H1 (cell line): ENCODE results near the gene TUT7. TPM values are rescaled to one million over a fixed set of nuclear protein-coding genes. Genes with fewer than 3 reads are reported as not detected.

Experiments used
- CREB1 ChIP-seq: IDR thresholded peaks from 2 replicates; pipeline ENCODE4 v1.6.1; 2012; ENCODE audit warnings: inconsistent platforms
- EGR1 ChIP-seq: IDR thresholded peaks from 2 replicates; pipeline ENCODE4 v1.6.1; 2011; ENCODE audit warnings: low read depth, low read length, borderline replicate concordance
- FOSL1 ChIP-seq: IDR thresholded peaks from 2 replicates; pipeline ENCODE4 v1.6.1; 2011; ENCODE audit warnings: mild to moderate bottlenecking, low read depth, low read length, moderate library complexity; ENCODE audit not compliant: insufficient read depth
- HDAC6 ChIP-seq: IDR thresholded peaks from one replicate; pipeline ENCODE4 v1.7.1; 2012; ENCODE audit warnings: low read depth, mild to moderate bottlenecking, inconsistent platforms, low read length, moderate library complexity
- KDM5A ChIP-seq: fragments of 200-600 bp; IDR thresholded peaks from 2 replicates; pipeline ENCODE4 v1.7.1; 2012; ENCODE audit warnings: mild to moderate bottlenecking, low read length, inconsistent platforms, mixed read lengths
- POLR2AphosphoS5 ChIP-seq: IDR thresholded peaks from 2 replicates; pipeline ENCODE4 v1.6.1; 2011; ENCODE audit warnings: low read depth, low read length
- SIX5 ChIP-seq: IDR thresholded peaks from 2 replicates; pipeline ENCODE4 v1.6.1; 2011; ENCODE audit warnings: mild to moderate bottlenecking, low read depth, low read length
- SRF ChIP-seq: IDR thresholded peaks from 2 replicates; pipeline ENCODE4 v1.6.1; 2011; ENCODE audit warnings: mild to moderate bottlenecking, low read depth, low read length, moderate library complexity
- TCF12 ChIP-seq: IDR thresholded peaks from 2 replicates; pipeline ENCODE4 v1.6.1; 2011; ENCODE audit warnings: low read depth, mild to moderate bottlenecking, low read length
- ZNF274 ChIP-seq: IDR thresholded peaks from 2 replicates; pipeline ENCODE4 v1.7.0; 2012; ENCODE audit warnings: low read length, borderline replicate concordance; ENCODE audit errors: extremely low read depth
- polyA plus RNA-seq, 7 experiments: library from polyadenylated mRNA; depleted of rRNA in 3 of 7; stranded (reverse) in 5 of 7; unstranded in 2 of 7; fragments of >200 nt in 5 of 7; fragments of 200-250 nt in 2 of 7; gene quantifications; 1 replicate in 5 of 7; 2 replicates in 1 of 7; 4 replicates in 1 of 7; pipeline versions ENCODE4 v1.2.1 to v1.2.3, GENCODE V29; 2011 to 2013; ENCODE audit warnings: missing spikeins in 2 of 7, mixed read lengths in 2 of 7
- total RNA-seq: library from RNA; stranded (reverse); fragmentation: NEBNext Ultra II Directional; extraction: Animal tissue kit (Norgen Biotek cat#: 25700); gene quantifications from 2 replicates; pipeline ENCODE4 v1.2.1, GENCODE V29; 2021
- TF ChIP-seq, protein P1 (sequence below): fragments of 300-600 bp; sonication (generic); IDR thresholded peaks from 2 replicates; pipeline ENCODE4 v1.7.1; 2012; ENCODE audit warnings: low read length, moderate library complexity, mild to moderate bottlenecking, inconsistent platforms; ENCODE audit not compliant: insufficient replicate concordance

TUT7 gene
- total and polyA plus RNA-seq, 2 of the 8 experiments (the other 6 are each of a cell fraction or from before 2014, with no cell fraction given), result 4.8 to 19.3 TPM

DNA sequence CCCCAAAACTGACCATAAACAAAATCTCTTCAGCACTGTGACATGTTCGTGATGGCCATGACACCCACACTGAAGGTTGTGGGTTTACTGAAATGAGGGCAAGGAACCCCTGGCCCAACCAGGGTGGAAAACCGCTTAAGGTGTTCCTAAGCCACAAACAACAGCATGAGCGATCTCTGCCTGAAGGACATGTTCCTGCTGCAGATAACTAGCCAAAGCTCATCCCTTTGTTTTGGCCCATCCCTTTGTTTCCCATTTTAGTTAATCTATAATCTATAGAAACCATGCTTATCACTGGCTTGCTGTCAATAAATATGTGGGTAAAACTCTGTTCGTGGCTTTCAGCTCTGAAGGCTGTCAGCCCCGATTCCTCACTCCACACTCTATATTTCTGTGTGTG is 21.8 kb upstream of the TUT7 start (continued):
- TF ChIP-seq, protein P1, sequence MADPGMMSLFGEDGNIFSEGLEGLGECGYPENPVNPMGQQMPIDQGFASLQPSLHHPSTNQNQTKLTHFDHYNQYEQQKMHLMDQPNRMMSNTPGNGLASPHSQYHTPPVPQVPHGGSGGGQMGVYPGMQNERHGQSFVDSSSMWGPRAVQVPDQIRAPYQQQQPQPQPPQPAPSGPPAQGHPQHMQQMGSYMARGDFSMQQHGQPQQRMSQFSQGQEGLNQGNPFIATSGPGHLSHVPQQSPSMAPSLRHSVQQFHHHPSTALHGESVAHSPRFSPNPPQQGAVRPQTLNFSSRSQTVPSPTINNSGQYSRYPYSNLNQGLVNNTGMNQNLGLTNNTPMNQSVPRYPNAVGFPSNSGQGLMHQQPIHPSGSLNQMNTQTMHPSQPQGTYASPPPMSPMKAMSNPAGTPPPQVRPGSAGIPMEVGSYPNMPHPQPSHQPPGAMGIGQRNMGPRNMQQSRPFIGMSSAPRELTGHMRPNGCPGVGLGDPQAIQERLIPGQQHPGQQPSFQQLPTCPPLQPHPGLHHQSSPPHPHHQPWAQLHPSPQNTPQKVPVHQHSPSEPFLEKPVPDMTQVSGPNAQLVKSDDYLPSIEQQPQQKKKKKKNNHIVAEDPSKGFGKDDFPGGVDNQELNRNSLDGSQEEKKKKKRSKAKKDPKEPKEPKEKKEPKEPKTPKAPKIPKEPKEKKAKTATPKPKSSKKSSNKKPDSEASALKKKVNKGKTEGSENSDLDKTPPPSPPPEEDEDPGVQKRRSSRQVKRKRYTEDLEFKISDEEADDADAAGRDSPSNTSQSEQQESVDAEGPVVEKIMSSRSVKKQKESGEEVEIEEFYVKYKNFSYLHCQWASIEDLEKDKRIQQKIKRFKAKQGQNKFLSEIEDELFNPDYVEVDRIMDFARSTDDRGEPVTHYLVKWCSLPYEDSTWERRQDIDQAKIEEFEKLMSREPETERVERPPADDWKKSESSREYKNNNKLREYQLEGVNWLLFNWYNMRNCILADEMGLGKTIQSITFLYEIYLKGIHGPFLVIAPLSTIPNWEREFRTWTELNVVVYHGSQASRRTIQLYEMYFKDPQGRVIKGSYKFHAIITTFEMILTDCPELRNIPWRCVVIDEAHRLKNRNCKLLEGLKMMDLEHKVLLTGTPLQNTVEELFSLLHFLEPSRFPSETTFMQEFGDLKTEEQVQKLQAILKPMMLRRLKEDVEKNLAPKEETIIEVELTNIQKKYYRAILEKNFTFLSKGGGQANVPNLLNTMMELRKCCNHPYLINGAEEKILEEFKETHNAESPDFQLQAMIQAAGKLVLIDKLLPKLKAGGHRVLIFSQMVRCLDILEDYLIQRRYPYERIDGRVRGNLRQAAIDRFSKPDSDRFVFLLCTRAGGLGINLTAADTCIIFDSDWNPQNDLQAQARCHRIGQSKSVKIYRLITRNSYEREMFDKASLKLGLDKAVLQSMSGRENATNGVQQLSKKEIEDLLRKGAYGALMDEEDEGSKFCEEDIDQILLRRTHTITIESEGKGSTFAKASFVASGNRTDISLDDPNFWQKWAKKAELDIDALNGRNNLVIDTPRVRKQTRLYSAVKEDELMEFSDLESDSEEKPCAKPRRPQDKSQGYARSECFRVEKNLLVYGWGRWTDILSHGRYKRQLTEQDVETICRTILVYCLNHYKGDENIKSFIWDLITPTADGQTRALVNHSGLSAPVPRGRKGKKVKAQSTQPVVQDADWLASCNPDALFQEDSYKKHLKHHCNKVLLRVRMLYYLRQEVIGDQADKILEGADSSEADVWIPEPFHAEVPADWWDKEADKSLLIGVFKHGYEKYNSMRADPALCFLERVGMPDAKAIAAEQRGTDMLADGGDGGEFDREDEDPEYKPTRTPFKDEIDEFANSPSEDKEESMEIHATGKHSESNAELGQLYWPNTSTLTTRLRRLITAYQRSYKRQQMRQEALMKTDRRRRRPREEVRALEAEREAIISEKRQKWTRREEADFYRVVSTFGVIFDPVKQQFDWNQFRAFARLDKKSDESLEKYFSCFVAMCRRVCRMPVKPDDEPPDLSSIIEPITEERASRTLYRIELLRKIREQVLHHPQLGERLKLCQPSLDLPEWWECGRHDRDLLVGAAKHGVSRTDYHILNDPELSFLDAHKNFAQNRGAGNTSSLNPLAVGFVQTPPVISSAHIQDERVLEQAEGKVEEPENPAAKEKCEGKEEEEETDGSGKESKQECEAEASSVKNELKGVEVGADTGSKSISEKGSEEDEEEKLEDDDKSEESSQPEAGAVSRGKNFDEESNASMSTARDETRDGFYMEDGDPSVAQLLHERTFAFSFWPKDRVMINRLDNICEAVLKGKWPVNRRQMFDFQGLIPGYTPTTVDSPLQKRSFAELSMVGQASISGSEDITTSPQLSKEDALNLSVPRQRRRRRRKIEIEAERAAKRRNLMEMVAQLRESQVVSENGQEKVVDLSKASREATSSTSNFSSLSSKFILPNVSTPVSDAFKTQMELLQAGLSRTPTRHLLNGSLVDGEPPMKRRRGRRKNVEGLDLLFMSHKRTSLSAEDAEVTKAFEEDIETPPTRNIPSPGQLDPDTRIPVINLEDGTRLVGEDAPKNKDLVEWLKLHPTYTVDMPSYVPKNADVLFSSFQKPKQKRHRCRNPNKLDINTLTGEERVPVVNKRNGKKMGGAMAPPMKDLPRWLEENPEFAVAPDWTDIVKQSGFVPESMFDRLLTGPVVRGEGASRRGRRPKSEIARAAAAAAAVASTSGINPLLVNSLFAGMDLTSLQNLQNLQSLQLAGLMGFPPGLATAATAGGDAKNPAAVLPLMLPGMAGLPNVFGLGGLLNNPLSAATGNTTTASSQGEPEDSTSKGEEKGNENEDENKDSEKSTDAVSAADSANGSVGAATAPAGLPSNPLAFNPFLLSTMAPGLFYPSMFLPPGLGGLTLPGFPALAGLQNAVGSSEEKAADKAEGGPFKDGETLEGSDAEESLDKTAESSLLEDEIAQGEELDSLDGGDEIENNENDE, result no peak
- TF ChIP-seq CREB1 (no peak), TCF12 (no peak), POLR2AphosphoS5 (no peak), SIX5 (no peak), FOSL1 (no peak), SRF (no peak), EGR1 (no peak), ZNF274 (no peak), KDM5A (no peak), HDAC6 (no peak)
